HPDE6-E6E7 (cell line): ENCODE results near the gene EGFLAM.

Source experiments
- DNase-seq: peaks from one replicate; pipeline ENCODE4 v3.0.0; 2011; ENCODE audit warnings: missing footprints; ENCODE audit errors: extremely low spot score

EGFLAM gene

GRCh38 chr5:38447786-38448185, 189.4 kb downstream of the EGFLAM start:
- DNase-seq: no peak

GRCh38 chr5:38448568-38449350, 190.4 kb downstream of the EGFLAM start:
- DNase-seq: no peak

- DNase-seq: no peak
Measured at GRCh38 chr5:38450627-38451026, 192.3 kb downstream of the EGFLAM start.

DNA sequence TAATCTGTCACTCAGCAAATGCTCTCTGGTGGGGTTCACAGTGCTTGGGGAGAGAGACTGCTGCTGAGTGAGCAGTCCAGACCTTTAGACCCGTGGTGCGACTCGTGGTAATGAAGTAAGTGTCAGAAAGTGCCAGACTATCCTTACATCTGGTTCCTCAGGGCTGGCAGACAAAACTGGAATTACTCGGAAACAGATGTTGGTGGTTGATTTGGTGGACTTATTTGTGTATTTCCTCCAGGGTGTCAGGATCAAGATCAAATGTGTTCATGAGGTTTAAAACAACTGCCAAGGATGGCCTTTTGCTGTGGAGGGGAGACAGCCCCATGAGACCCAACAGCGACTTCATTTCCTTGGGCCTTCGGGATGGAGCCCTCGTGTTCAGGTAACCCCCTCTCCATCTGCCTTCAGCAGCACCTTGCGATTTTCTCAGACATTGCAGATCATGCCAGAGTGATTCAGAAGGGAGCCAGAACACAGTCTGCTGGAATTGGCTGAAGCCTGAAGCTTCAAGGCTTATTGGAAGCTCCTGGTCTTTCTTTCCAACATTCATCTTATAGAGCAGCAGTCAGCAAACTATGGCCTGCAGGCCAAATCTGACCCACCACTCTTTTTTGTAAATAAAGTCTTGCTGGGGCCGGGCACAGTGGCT, 192.8 kb downstream of the EGFLAM start:
- no peak for DNase-seq

GRCh38 chr5:38452201-38452600, 193.8 kb downstream of the EGFLAM start:
- DNase-seq: no peak

GRCh38 chr5:38453506-38453905, 195.1 kb downstream of the EGFLAM start:
- DNase-seq: no peak

DNA sequence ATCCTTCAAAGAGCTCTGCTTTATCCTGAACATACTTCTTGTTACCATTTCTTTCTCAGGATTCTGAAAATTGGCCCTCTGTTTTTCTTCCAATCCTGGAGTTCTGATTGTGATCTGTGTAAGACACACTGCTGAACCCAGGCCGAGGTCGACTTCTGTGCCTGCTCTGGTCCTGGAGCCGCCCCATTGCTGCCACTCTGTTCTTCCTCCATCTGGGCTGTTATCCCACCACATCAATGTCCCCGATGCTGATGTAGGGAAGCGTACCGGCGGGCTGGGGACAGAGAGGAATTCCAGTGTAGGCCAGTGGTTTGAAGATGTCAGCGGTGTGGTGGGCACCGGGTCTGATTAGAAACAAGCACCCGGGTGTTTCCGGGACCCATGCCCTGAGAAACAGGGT, 195.6 kb downstream of the EGFLAM start:
- no peak for DNase-seq

DNA sequence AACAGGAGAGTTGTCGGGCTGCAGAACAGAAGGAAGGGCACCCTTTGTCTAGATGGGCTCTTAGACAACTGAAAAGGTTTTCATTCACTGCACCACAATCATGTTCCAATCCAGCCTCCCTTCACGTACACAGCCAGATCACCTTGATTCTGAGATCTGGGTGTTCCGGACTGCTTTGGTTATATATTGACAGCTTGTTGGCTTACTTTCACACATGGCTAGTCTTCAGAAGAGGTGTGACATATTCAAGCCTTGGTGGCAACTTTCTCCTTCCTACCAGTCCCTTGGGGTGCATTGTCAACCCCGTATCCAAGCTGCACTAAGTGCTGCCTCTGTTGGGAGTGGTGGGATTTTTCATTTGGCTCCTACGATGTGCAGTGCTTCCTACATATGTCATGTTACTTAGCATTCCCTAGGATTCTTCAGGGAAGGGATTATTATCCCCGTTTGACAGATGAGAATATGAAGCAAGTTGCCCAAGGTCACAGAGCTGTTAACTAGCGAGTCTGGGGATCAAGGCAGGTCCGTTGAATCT, 197.5 kb downstream of the EGFLAM start:
- DNase-seq: no peak

- DNase-seq: no peak
Measured at GRCh38 chr5:38456657-38457399, 198.5 kb downstream of the EGFLAM start.

GRCh38 chr5:38458174-38458573, 199.8 kb downstream of the EGFLAM start:
- no peak for DNase-seq

DNA sequence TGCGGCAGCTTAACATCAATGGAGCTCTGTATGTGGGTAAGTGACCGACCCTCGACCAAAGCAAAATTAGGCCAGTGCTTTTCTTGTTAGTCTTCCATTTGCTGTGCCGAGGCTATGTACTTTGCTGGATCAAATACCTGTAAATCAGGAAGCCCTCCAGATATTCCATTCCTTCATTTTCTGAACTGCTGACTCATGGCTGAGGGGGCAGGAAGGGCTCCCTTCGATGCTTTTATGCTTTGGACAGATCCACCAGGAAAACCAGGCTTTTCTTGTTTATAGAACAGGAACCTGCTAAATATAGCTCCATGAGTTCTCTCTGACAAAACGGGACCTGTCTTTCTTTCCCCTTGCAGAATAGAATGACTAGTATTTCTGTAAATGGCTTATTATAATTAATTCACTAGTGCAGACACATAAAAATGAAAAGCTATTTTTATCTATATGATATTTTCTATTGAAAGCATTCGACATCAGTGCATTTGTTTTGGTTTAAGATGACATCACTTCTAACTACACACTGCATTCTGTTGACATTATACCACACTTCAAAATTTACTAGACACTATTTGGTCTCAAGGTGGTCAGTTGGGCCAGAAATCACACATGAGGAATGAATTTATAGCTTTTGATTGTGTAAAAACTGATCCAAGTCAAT, 204.7 kb downstream of the EGFLAM start:
- DNase-seq: no peak

DNA sequence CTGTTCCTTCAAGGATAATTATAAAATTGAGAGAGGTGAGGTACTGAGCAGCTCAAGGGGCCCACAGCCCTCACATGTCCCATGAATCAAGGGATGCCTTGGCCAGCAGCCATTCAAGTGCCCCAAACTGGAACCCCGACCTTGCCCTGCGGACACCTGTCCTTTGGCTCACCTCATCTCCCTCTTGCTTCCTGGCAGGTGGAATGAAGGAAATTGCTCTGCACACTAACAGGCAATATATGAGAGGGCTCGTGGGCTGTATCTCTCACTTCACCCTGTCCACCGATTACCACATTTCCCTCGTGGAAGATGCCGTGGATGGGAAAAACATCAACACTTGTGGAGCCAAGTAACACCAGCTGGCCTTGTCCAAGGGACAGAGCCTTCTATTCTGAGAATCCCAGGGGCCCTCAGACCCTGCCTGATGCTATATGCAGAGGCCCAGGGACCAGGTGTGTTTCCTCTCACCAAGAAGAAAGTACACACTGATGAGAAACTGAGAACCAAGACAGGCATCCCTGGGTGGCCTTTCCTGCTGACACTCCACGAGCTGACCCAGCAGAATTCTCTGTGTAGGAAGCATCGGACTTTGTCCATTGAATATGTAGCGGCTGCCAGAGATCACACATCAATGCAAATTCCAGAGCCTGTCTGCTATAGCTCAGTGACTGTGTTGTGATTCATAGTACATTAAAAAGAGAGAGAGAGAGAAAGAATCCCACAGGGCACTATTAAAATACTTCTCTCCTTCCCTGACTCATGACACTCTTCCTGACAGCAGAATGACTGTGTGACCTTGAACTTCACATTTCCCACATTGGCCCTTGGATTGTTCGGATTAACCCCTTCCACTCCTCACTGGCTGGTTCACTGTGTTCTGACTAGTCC, 205.5 kb downstream of the EGFLAM start:
- DNase-seq: peak; percentile 63

DNA sequence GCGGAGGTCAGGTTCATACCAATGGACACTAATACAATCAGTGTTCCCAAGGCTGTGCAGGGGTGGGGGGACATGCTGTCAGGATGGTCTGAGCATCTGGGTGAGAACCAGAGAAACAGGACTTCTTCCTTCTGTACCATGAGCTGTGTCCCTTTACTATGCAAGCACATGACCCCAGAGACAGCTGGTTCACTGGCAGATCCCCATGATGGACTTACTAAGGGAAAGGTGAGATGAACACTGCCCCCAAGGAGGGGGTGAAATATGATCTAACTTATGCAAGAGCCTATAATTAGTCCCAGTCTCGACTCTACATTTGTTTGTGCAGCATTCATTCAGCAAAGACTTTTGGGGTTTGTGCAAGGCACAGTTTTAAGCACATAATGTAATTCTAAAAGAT, 206.7 kb downstream of the EGFLAM start:
- no peak for DNase-seq

DNA sequence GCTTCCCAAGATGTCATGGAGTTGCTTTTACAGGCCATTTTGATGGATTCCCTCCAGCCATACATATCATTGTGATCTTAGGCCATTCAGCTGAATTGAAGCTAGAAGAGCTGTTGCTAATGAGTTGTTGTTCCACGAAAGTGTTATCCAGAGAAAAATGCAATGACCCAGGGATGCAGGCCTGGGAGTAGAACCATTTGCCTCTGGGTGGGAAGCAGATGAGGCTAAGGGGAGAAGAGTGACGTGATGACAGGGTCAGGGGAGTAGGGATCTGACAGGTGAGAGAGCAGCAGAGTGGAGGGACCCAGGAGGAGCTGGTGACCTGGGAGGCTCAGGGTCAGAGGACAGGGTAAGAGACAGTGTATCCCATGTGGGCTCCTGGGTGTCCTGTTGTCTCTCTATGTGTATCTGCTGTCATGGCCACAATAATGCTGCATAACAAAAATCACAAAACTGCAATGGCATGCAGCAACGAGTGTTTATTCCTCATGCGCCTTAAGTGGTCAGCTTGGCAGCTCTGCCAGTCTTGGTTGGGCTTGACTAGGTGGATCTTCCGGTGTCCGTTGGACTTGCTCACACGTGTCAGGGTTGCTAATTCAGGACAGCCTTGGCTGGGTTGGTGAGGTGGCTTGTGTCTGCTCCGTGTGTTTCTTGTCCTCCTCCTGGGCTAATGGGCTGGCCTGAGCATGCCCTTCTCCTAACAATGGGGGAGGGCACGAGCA, 207.5 kb downstream of the EGFLAM start:
- DNase-seq: no peak

DNA sequence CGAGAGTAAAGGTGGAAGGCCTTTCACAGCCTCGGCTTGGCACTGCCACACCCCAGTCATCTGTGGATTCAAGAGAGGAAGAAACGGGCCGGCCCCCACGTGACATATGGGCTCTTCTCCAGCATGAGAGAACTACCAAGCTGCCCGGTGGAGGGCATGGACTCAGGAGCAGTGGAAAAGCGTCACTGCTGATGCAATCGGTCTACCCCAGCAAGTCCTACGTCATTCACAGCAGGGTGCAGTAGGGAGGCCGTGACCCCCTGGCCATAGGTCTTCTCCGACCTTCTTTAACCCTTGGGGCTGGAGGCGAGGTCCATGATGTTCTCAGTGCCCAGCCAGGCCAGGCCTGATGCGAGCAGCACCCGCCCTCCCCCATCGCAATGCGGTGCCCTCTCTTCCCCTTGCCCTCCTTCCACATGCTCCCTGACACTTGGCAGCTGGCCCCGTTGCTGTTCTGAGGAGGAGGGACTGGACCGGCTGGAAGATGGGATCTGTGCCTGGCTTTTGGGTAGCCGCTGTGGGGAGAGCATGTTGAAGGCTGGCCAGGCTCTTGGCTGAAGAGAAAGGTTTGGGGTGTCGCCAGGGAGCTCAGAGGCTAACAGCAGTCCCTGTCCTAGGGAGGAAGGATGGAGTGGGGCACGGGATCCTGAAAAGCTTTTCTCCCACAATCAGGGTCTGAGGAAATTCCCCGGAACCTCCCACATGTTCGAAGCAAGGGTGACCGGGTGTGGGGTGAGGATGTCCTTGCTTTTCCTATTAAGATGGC, 208.2 kb downstream of the EGFLAM start:
- DNase-seq: peak; percentile 17

DNA sequence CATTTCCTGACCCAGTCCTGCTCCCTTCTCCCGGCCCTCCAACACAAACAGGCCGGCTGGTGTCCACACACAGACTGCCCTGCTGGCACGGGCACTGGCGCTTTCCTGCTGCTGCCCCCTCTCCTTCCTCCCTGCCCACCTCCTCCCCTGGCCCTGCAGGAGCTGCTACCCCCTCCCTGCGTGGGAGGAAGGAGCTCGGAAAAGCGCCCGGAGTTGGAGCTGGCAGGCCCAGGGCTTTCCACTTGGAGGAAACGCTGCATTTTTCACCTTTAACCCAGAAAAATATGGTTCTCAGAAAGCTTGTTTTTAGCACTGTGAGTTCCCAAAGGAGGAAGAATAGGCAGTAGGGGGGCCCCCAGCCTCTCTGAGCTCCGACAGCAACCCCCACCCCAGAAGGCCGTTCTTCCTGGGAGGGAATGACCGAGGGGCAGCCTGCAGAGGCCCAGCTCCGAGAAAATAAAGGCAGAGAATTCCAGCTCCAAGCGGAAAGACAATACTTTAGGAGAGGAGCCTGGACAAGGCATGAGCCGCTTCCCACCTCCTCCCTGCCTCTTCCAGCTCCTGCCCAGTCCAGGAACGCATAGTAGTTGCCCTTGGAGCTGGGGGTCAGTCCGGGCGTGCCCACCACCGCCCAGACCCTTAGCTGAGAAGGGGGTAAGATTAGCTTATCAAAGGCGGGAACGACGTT, 209.1 kb downstream of the EGFLAM start:
- no peak for DNase-seq

GRCh38 chr5:38468202-38468673, 209.9 kb downstream of the EGFLAM start:
- DNase-seq: peak; percentile 86

- DNase-seq: no peak
Measured at GRCh38 chr5:38468978-38469706, 210.8 kb downstream of the EGFLAM start.
